IMR-90 (cell line): ENCODE measurements around the gene NDUFAF4. TPM values are rescaled to one million over a fixed set of nuclear protein-coding genes. Genes with fewer than 3 reads are reported as not detected.

Experiments
- ATAC-seq: fragments of 200-7000 bp; cut with Tn5 transposase; 2 replicates; pipeline ENCODE4 v1.9.1; 2020; ENCODE audit warnings: low read depth, mild to moderate bottlenecking, moderate library complexity
- BruUV-seq: library from RNA; stranded (reverse); fragments of 400-500 nt; replicated peaks from 2 replicates; lab custom pipeline; 2021; lab: Mats Ljungman, UMichigan
- CTCF ChIA-PET: fragments of 300-600 bp; formaldehyde crosslinking; extraction: SDS; loops from one replicate; lab custom pipeline; 2021; ENCODE audit warnings: antibody characterized with exemption; lab: Yijun Ruan, JAX
- POLR2A ChIA-PET: fragments of 300-600 bp; sonication (Branson Sonifier 250); formaldehyde crosslinking; loops from one replicate; lab custom pipeline; 2022; ENCODE audit warnings: antibody characterized with exemption; ENCODE audit not compliant: unreplicated experiment; lab: Charles Lee
- DNase-seq: peaks from one replicate; pipeline ENCODE4 v3.0.0; 2013
- H2AFZ ChIP-seq: replicated peaks from 2 replicates; pipeline ENCODE3; 2013; ENCODE audit warnings: low read length, mild to moderate bottlenecking; ENCODE audit not compliant: poor library complexity
- H2AK5ac ChIP-seq: 2 replicates; pipeline ENCODE4 v1.6.1; 2013; ENCODE audit warnings: low read depth, low read length, inconsistent platforms
- H2AK9ac ChIP-seq: replicated peaks from 2 replicates; pipeline ENCODE3; 2013; ENCODE audit warnings: mild to moderate bottlenecking, low read depth, low read length, moderate library complexity; ENCODE audit not compliant: poor library complexity
- H2BK120ac ChIP-seq: 2 replicates; pipeline ENCODE4 v1.6.1; 2013; ENCODE audit warnings: low read depth, low read length, inconsistent platforms
- H2BK15ac ChIP-seq: 3 replicates; pipeline ENCODE4 v1.6.1; 2013; ENCODE audit warnings: low read depth, low read length, inconsistent platforms
- H2BK20ac ChIP-seq: 2 replicates; pipeline ENCODE4 v1.6.1; 2013; ENCODE audit warnings: low read depth, mild to moderate bottlenecking, inconsistent platforms, low read length, moderate library complexity
- H2BK5ac ChIP-seq: 2 replicates; pipeline ENCODE4 v1.6.1; 2013; ENCODE audit warnings: mild to moderate bottlenecking, low read depth, low read length, inconsistent platforms; ENCODE audit not compliant: poor library complexity, severe bottlenecking
- H3K14ac ChIP-seq: replicated peaks from 2 replicates; pipeline ENCODE4 v1.6.1; 2013; ENCODE audit warnings: low read depth, low read length, inconsistent platforms
- H3K18ac ChIP-seq: 2 replicates; pipeline ENCODE4 v1.6.1; 2013; ENCODE audit warnings: low read depth, low read length, control low read depth
- H3K23ac ChIP-seq: 2 replicates; pipeline ENCODE4 v1.6.1; 2013; ENCODE audit warnings: low read depth, low read length, inconsistent platforms
- H3K27ac ChIP-seq: 2 replicates; pipeline ENCODE4 v1.5.1; 2013; ENCODE audit warnings: mild to moderate bottlenecking, control low read depth, low read length; ENCODE audit not compliant: insufficient read depth
- H3K27me3 ChIP-seq: 2 replicates; pipeline ENCODE4 v1.6.1; 2013; ENCODE audit warnings: low read length; ENCODE audit not compliant: control insufficient read depth, insufficient read depth
- H3K36me3 ChIP-seq: 2 replicates; pipeline ENCODE4 v1.6.1; 2013; ENCODE audit warnings: low read length, mixed read lengths; ENCODE audit not compliant: control insufficient read depth, insufficient read depth
- H3K4ac ChIP-seq: 2 replicates; pipeline ENCODE4 v1.6.1; 2013; ENCODE audit warnings: low read depth, low read length, inconsistent platforms
- H3K4me1 ChIP-seq: 2 replicates; pipeline ENCODE4 v1.6.1; 2013; ENCODE audit warnings: low read length, mixed read lengths; ENCODE audit not compliant: control insufficient read depth, insufficient read depth
- H3K4me2 ChIP-seq: 2 replicates; pipeline ENCODE4 v1.6.1; 2013; ENCODE audit warnings: low read depth, mild to moderate bottlenecking, control low read depth, low read length, moderate library complexity
- H3K4me3 ChIP-seq: 2 replicates; pipeline ENCODE4 v1.5.1; 2013; ENCODE audit warnings: low read depth, mild to moderate bottlenecking, control low read depth, low read length, moderate library complexity; ENCODE audit not compliant: insufficient read depth
- H3K56ac ChIP-seq: 2 replicates; pipeline ENCODE4 v1.6.1; 2013; ENCODE audit warnings: low read length, inconsistent platforms; ENCODE audit not compliant: insufficient read depth; ENCODE audit errors: extremely low read depth
- H3K79me1 ChIP-seq, 2 experiments: 2 replicates each; pipeline ENCODE4 v1.6.1; 2013; ENCODE audit warnings: low read length in 2 of 2, inconsistent platforms in 1 of 2, low read depth in 1 of 2
- H3K9ac ChIP-seq: 2 replicates; pipeline ENCODE4 v1.6.1; 2013; ENCODE audit warnings: low read depth, low read length, control low read depth
- H3K9me1 ChIP-seq: 2 replicates; pipeline ENCODE4 v1.6.1; 2013; ENCODE audit warnings: low read length, inconsistent platforms; ENCODE audit not compliant: insufficient read depth
- H3K9me3 ChIP-seq: 2 replicates; pipeline ENCODE4 v1.6.1; 2013; ENCODE audit warnings: low read length; ENCODE audit not compliant: control insufficient read depth, insufficient read depth
- H4K20me1 ChIP-seq: 2 replicates; pipeline ENCODE4 v1.6.1; 2013; ENCODE audit warnings: low read length, inconsistent platforms; ENCODE audit not compliant: insufficient read depth
- H4K5ac ChIP-seq: 2 replicates; pipeline ENCODE4 v1.6.1; 2013; ENCODE audit warnings: mild to moderate bottlenecking, low read depth, low read length, control low read depth
- H4K8ac ChIP-seq, 2 experiments: 2 replicates each; pipeline ENCODE4 v1.6.1; 2013; ENCODE audit warnings: low read depth in 2 of 2, low read length in 2 of 2, control low read depth in 1 of 2, inconsistent platforms in 1 of 2
- H4K91ac ChIP-seq: 2 replicates; pipeline ENCODE4 v1.6.1; 2013; ENCODE audit warnings: low read depth, low read length, inconsistent platforms; ENCODE audit not compliant: insufficient read depth
- BHLHE40 ChIP-seq: fragments of 150-350 bp; IDR thresholded peaks from 2 replicates; pipeline ENCODE4 v1.6.1; 2016; ENCODE audit warnings: mild to moderate bottlenecking, low read depth, low read length
- CEBPB ChIP-seq: IDR thresholded peaks from 2 replicates; pipeline ENCODE4 v1.6.1; 2012; ENCODE audit warnings: low read depth, low read length, improper control_type of control experiment
- CHD1 ChIP-seq: IDR thresholded peaks from 2 replicates; pipeline ENCODE4 v1.6.1; 2012; ENCODE audit warnings: low read depth, low read length, improper control_type of control experiment
- FOS ChIP-seq: fragments of 150-350 bp; IDR thresholded peaks from 2 replicates; pipeline ENCODE4 v1.6.1; 2016; ENCODE audit warnings: low read depth, low read length
- MAFK ChIP-seq: IDR thresholded peaks from 2 replicates; pipeline ENCODE4 v1.6.1; 2012; ENCODE audit warnings: low read depth, low read length, improper control_type of control experiment
- MXI1 ChIP-seq: IDR thresholded peaks from 2 replicates; pipeline ENCODE4 v1.6.1; 2012; ENCODE audit warnings: low read depth, mild to moderate bottlenecking, low read length, moderate library complexity, borderline replicate concordance
- NFE2L2 ChIP-seq: fragments of 150-350 bp; IDR thresholded peaks from 2 replicates; pipeline ENCODE4 v1.6.1; 2016; ENCODE audit warnings: low read depth, mild to moderate bottlenecking, low read length
- POLR2A ChIP-seq: IDR thresholded peaks from 2 replicates; pipeline ENCODE4 v1.6.1; 2012; ENCODE audit warnings: mild to moderate bottlenecking, low read depth, low read length
- RAD21 ChIP-seq: IDR thresholded peaks from 2 replicates; pipeline ENCODE4 v1.6.1; 2012; ENCODE audit warnings: low read length, improper control_type of control experiment
- RCOR1 ChIP-seq: IDR thresholded peaks from 2 replicates; pipeline ENCODE4 v1.6.1; 2012; ENCODE audit warnings: mild to moderate bottlenecking, low read length, improper control_type of control experiment; ENCODE audit not compliant: insufficient replicate concordance
- RFX5 ChIP-seq: IDR thresholded peaks from 2 replicates; pipeline ENCODE4 v1.8.0; 2012; ENCODE audit warnings: low read depth, mild to moderate bottlenecking, low read length, moderate library complexity
- SMC3 ChIP-seq: fragments of 150-350 bp; IDR thresholded peaks from 2 replicates; pipeline ENCODE4 v1.6.1; 2016; ENCODE audit warnings: low read depth, mild to moderate bottlenecking, antibody characterized with exemption, low read length, moderate library complexity
- WGBS, 2 experiments: methylation state at CpG; one replicate each; pipeline versions ENCODE4 v1.1.5 to v1.1.7; 2013; ENCODE audit warnings: missing lambda C conversion rate in 2 of 2; ENCODE audit not compliant: insufficient read length in 1 of 2; ENCODE audit errors: extremely low coverage in 2 of 2; 5-methylcytosine and 5-hydroxymethylcytosine counted together
- dilution Hi-C: fragments of 300-500 bp; cut with HindIII; formaldehyde crosslinking; loops from one replicate; pipeline ENCODE4 v1.14.3; 2018; ENCODE audit warnings: low sequenced_read_pairs; ENCODE audit not compliant: unreplicated experiment
- in situ Hi-C: fragments of 300-500 bp; cut with MboI; formaldehyde crosslinking; loops from 3 replicates; pipeline ENCODE4 v1.14.3; 2019; ENCODE audit warnings: low sequenced_read_pairs, inconsistent platforms, mixed read lengths
- intact Hi-C: fragments of 100-400 bp; cut with micrococcal nuclease; formaldehyde crosslinking; loops from 2 replicates; pipeline ENCODE4 v1.10.0; 2022
- polyA plus RNA-seq, 3 experiments: library from polyadenylated mRNA; depleted of rRNA; stranded (reverse); fragments of >200 nt; gene quantifications; 2 replicates each; pipeline ENCODE4 v1.2.3, GENCODE V29; 2012; ENCODE audit warnings: low replicate concordance in 1 of 3
- total RNA-seq: library from RNA; depleted of rRNA; stranded (reverse); fragments of >200 nt; gene quantifications from 2 replicates; pipeline ENCODE4 v1.2.3, GENCODE V29; 2012
- TF ChIP-seq, protein P1 (sequence below): fragments of 150-350 bp; IDR thresholded peaks from 2 replicates; pipeline ENCODE4 v1.6.1; 2016; ENCODE audit warnings: low read depth, mild to moderate bottlenecking, low read length, moderate library complexity, borderline replicate concordance
- TF ChIP-seq, protein P2 (sequence below): conservative IDR thresholded peaks from 2 replicates; pipeline ENCODE4 v1.5.1; 2012; ENCODE audit warnings: mild to moderate bottlenecking, low read depth, low read length, improper control_type of control experiment
- TF ChIP-seq, protein P3 (sequence below): fragments of 150-350 bp; IDR thresholded peaks from 2 replicates; pipeline ENCODE4 v1.6.1; 2017; ENCODE audit warnings: mild to moderate bottlenecking, antibody characterized with exemption, low read length, low read depth

The NDUFAF4 gene
- total and polyA plus RNA-seq, 2 of the 4 experiments (the other 2 are of a cell fraction): 6.3 to 13.4 TPM

DNA sequence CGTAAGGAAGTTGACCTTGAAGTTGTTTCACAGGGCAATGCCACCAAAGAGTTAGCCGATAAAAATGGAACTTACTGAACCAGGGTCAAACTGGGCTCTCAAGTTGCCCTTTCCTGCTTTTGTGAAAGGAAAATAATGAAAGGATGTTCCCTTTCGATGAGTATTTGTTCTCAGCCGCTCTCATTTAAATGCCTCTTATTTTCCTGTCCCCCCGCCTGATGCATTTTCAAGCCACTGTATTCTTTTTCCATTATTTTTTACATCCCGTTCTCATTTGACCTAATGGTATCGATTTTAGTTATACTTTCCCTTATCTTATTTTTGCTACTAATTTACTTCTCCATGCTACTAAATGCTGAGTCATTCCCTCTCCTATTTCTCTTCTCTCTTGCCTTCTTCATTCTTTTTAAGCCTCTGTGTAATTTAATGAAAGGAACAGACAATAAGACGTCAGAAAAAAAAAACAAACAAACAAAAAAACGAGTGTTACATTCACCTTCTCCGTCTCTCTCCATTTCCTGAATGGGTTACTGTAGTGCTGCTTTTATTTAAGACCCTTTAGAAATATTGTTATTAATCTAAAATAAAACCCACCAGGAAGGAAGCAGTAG is 655 bp upstream of the NDUFAF4 start:
- no TSS peak for BruUV-seq
- H2AFZ ChIP-seq: peak overlapping the region; percentile 95
- H3K36me3 ChIP-seq: peaks cover 2% of the 10 kb centered on the region; the same call in 1 of the 2 replicates
- CTCF ChIA-PET: interaction anchor here (0.6 to 2.2 kb wide), 8 partner anchors 9 to 282 kb away, joined by 3 to 11 read pairs (median 3); no protein-coding TSS in a partner anchor
- intact Hi-C loops: loop anchor here (5.0 kb wide), 2 partner anchors 86 to 356 kb away; no protein-coding TSS in a partner anchor
- H2BK15ac ChIP-seq: peak overlapping the region; percentile 6; the same call in 1 of the 3 replicates
- no peak overlapping the region for H2AK9ac ChIP-seq
- peak overlapping the region; percentile 95 for H3K4me2 ChIP-seq
- H2BK5ac ChIP-seq: peak overlapping the region; percentile 85
- POLR2A ChIA-PET: no interaction called here
- H4K5ac ChIP-seq: peak overlapping the region; percentile 95
- no peaks in the 10 kb centered on the region for H4K20me1 ChIP-seq
- dilution Hi-C loops: no loop called here
- H3K18ac ChIP-seq: peak overlapping the region; percentile 95
- peak overlapping the region; percentile 65 for H2BK120ac ChIP-seq
- H2BK20ac ChIP-seq: peak overlapping the region; percentile 16
- peaks cover 4 to 8% of the 10 kb centered on the region in 2 experiments; a peak in 1 of 4 replicates for H3K79me1 ChIP-seq
- ATAC-seq (no peak), DNase-seq (peak; percentile 34)
- H4K8ac ChIP-seq: peak overlapping the region; percentile 80 to 89
- peak overlapping the region; percentile 75 for H3K23ac ChIP-seq
- H3K4me1 ChIP-seq: no peaks in the 10 kb centered on the region
- peak overlapping the region; percentile 85 for H3K27ac ChIP-seq
- peaks cover 1% of the 10 kb centered on the region for H3K27me3 ChIP-seq
- H3K9ac ChIP-seq: peak overlapping the region; percentile 80
- peak overlapping the region; percentile 68; the same call in 1 of the 2 replicates for H3K56ac ChIP-seq
- H3K14ac ChIP-seq: peak overlapping the region; percentile 24
- in situ Hi-C loops: loop anchor here (5.0 to 10.0 kb wide), 2 partner anchors 159 to 274 kb away; no protein-coding TSS in a partner anchor
- peak overlapping the region; percentile 78 for H3K4me3 ChIP-seq
- H3K9me3 ChIP-seq: no peaks in the 10 kb centered on the region
- WGBS, 2 experiments: 0% methylated on average over 1 of the region's 10 CpGs; no CpG with 5 or more reads in 1 of the 2 experiments
- H3K9me1 ChIP-seq: peaks cover 2% of the 10 kb centered on the region; the same call in 1 of the 2 replicates
- peak overlapping the region; percentile 55 for H4K91ac ChIP-seq
- peak overlapping the region; percentile 54 for H3K4ac ChIP-seq
- H2AK5ac ChIP-seq: no peak overlapping the region
- TF ChIP-seq FOS (no peak), BHLHE40 (no peak), RFX5 (no peak), MXI1 (no peak), SMC3 (no peak), CHD1 (no peak), RCOR1 (no peak), MAFK (peak; percentile 90), POLR2A (no peak), NFE2L2 (peak; percentile 99), CEBPB (no peak), RAD21 (no peak)
- TF ChIP-seq, protein P1, sequence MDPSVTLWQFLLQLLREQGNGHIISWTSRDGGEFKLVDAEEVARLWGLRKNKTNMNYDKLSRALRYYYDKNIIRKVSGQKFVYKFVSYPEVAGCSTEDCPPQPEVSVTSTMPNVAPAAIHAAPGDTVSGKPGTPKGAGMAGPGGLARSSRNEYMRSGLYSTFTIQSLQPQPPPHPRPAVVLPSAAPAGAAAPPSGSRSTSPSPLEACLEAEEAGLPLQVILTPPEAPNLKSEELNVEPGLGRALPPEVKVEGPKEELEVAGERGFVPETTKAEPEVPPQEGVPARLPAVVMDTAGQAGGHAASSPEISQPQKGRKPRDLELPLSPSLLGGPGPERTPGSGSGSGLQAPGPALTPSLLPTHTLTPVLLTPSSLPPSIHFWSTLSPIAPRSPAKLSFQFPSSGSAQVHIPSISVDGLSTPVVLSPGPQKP: no peak
- TF ChIP-seq, protein P2, sequence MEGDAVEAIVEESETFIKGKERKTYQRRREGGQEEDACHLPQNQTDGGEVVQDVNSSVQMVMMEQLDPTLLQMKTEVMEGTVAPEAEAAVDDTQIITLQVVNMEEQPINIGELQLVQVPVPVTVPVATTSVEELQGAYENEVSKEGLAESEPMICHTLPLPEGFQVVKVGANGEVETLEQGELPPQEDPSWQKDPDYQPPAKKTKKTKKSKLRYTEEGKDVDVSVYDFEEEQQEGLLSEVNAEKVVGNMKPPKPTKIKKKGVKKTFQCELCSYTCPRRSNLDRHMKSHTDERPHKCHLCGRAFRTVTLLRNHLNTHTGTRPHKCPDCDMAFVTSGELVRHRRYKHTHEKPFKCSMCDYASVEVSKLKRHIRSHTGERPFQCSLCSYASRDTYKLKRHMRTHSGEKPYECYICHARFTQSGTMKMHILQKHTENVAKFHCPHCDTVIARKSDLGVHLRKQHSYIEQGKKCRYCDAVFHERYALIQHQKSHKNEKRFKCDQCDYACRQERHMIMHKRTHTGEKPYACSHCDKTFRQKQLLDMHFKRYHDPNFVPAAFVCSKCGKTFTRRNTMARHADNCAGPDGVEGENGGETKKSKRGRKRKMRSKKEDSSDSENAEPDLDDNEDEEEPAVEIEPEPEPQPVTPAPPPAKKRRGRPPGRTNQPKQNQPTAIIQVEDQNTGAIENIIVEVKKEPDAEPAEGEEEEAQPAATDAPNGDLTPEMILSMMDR: no peak
- TF ChIP-seq, protein P3, sequence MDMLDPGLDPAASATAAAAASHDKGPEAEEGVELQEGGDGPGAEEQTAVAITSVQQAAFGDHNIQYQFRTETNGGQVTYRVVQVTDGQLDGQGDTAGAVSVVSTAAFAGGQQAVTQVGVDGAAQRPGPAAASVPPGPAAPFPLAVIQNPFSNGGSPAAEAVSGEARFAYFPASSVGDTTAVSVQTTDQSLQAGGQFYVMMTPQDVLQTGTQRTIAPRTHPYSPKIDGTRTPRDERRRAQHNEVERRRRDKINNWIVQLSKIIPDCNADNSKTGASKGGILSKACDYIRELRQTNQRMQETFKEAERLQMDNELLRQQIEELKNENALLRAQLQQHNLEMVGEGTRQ: no peak
